ENCODE results near the gene PRKAR1B. TPM values are rescaled to one million over a fixed set of nuclear protein-coding genes. Genes with fewer than 3 reads are reported as not detected.

The PRKAR1B gene
- total RNA-seq, 1 donor from 2014 or later, result 11.8 TPM

- Histone ChIP-seq H4K20me1 (ENCODE audit: low read depth) (peaks cover 13% of the 10 kb centered on the region), H3K4me2 (no peak overlapping the region), H3F3A (ENCODE audit: low read depth) (peaks cover 10% of the 10 kb centered on the region), H3K9me3 (ENCODE audit: low read depth) (peaks cover 6% of the 10 kb centered on the region), H3K4me3 (no peak overlapping the region), H3K36me3 (no peaks in the 10 kb centered on the region), H3K79me2 (ENCODE audit: low read depth) (peaks cover 62% of the 10 kb centered on the region), H2AFZ (replicated peaks) (no peak overlapping the region), H3K27me3 (no peaks in the 10 kb centered on the region), H3K27ac (no peak overlapping the region), H3K9ac (no peak overlapping the region), H3K4me1 (no peaks in the 10 kb centered on the region)
- peaks cover 2% of the 10 kb centered on the region for H3K27me3 Mint-ChIP-seq (ENCODE audit: insufficient read depth, low read depth)
- peaks cover 16% of the 10 kb centered on the region for H3K4me1 Mint-ChIP-seq
- no peak overlapping the region for H3K4me3 Mint-ChIP-seq
- H3K9me3 Mint-ChIP-seq, result peaks cover 7% of the 10 kb centered on the region
- no peak for DNase-seq (ENCODE audit: low spot score)
- H3K36me3 Mint-ChIP-seq, result peaks cover 29% of the 10 kb centered on the region
- no peak for TF ChIP-seq CTCF (IDR thresholded peaks at IDR 0.05)
- no peak overlapping the region for H3K27ac Mint-ChIP-seq
Measured at GRCh38 chr7:730501-731439, 3.7 kb upstream of the PRKAR1B start.

- H3K9me3 ChIP-seq (ENCODE audit: low read depth), result peaks cover under 1% of the 10 kb centered on the region
- H3K4me2 ChIP-seq, result no peak overlapping the region
- no peaks in the 10 kb centered on the region for H3K27me3 ChIP-seq
- peaks cover 55% of the 10 kb centered on the region for H3K79me2 ChIP-seq (ENCODE audit: low read depth)
- Mint-ChIP-seq H3K9me3 (peaks cover 18% of the 10 kb centered on the region), H3K27ac (peak overlapping the region; percentile 7), H3K36me3 (peaks cover 38% of the 10 kb centered on the region), H3K27me3 (ENCODE audit: insufficient read depth, low read depth) (peaks cover 2% of the 10 kb centered on the region), H3K4me1 (peaks cover 19% of the 10 kb centered on the region), H3K4me3 (peak overlapping the region; percentile 90)
- H4K20me1 ChIP-seq (ENCODE audit: low read depth), result peaks cover 13% of the 10 kb centered on the region
- H2AFZ ChIP-seq (replicated peaks), result no peak overlapping the region
- DNase-seq (ENCODE audit: low spot score), result no peak
- no peak overlapping the region for H3K4me3 ChIP-seq
- H3F3A ChIP-seq (ENCODE audit: low read depth), result peaks cover under 1% of the 10 kb centered on the region
- H3K36me3 ChIP-seq, result no peaks in the 10 kb centered on the region
- H3K4me1 ChIP-seq, result no peaks in the 10 kb centered on the region
- TF ChIP-seq EZH2phosphoT487 (IDR thresholded peaks at IDR 0.05) (no peak), CTCF (IDR thresholded peaks at IDR 0.05) (no peak), EZH2 (IDR thresholded peaks at IDR 0.05) (no peak)
- no peak overlapping the region for H3K9ac ChIP-seq
- no peak overlapping the region for H3K27ac ChIP-seq
Measured at GRCh38 chr7:729140-730000, 2.3 kb upstream of the PRKAR1B start.

GRCh38 chr7:728602-729001, 1.5 kb upstream of the PRKAR1B start:
- Histone ChIP-seq H3F3A (ENCODE audit: low read depth) (no peaks in the 10 kb centered on the region), H4K20me1 (ENCODE audit: low read depth) (peaks cover 13% of the 10 kb centered on the region), H3K4me3 (peak overlapping the region; percentile 96), H3K9ac (no peak overlapping the region), H3K36me3 (no peaks in the 10 kb centered on the region), H3K27me3 (no peaks in the 10 kb centered on the region), H3K9me3 (ENCODE audit: low read depth) (no peaks in the 10 kb centered on the region), H3K4me2 (peak overlapping the region; percentile 76), H2AFZ (replicated peaks) (no peak overlapping the region), H3K4me1 (no peaks in the 10 kb centered on the region), H3K79me2 (ENCODE audit: low read depth) (peaks cover 48% of the 10 kb centered on the region), H3K27ac (no peak overlapping the region)
- H3K27ac Mint-ChIP-seq, result no peak overlapping the region
- H3K27me3 Mint-ChIP-seq (ENCODE audit: insufficient read depth, low read depth), result peaks cover 5% of the 10 kb centered on the region
- peaks cover 46% of the 10 kb centered on the region for H3K36me3 Mint-ChIP-seq
- peak overlapping the region; percentile 90 for H3K4me3 Mint-ChIP-seq
- no peak for TF ChIP-seq EZH2 (IDR thresholded peaks at IDR 0.05)
- no peak for TF ChIP-seq EZH2phosphoT487 (IDR thresholded peaks at IDR 0.05)
- TF ChIP-seq CTCF (IDR thresholded peaks at IDR 0.05), result no peak
- peaks cover 24% of the 10 kb centered on the region for H3K9me3 Mint-ChIP-seq
- no peak for DNase-seq (ENCODE audit: low spot score)
- H3K4me1 Mint-ChIP-seq, result peaks cover 19% of the 10 kb centered on the region
